Neural progenitor cell (in vitro differentiated cells): ENCODE data around the gene PLA2G1B. TPM values are rescaled to one million over a fixed set of nuclear protein-coding genes. Genes with fewer than 3 reads are reported as not detected.

Experiments
- DNase-seq: peaks from one replicate; pipeline ENCODE4 v3.0.0-alpha.2; 2016; ENCODE audit warnings: low spot score
- H2AFZ ChIP-seq: fragments of 200-600 bp; sonication (generic); replicated peaks from 2 replicates; pipeline ENCODE4 v1.6.1; 2016; ENCODE audit warnings: antibody characterized with exemption
- H3F3A ChIP-seq: fragments of 200-600 bp; sonication (generic); 2 replicates; pipeline ENCODE4 v1.6.1; 2016; ENCODE audit warnings: antibody characterized with exemption, low read depth
- H3K27ac ChIP-seq: fragments of 200-600 bp; sonication (generic); 2 replicates; pipeline ENCODE4 v1.5.1; 2016; ENCODE audit warnings: mild to moderate bottlenecking
- H3K27me3 ChIP-seq: fragments of 200-600 bp; sonication (generic); 2 replicates; pipeline ENCODE4 v1.6.1; 2016; ENCODE audit warnings: mild to moderate bottlenecking, moderate library complexity
- H3K36me3 ChIP-seq: fragments of 200-600 bp; sonication (generic); 2 replicates; pipeline ENCODE4 v1.5.1; 2016
- H3K4me1 ChIP-seq: fragments of 200-600 bp; sonication (generic); 2 replicates; pipeline ENCODE4 v1.6.1; 2016; ENCODE audit warnings: mixed run types
- H3K4me2 ChIP-seq: fragments of 200-600 bp; sonication (generic); 2 replicates; pipeline ENCODE4 v1.6.1; 2016
- H3K4me3 ChIP-seq: fragments of 200-600 bp; sonication (generic); 2 replicates; pipeline ENCODE4 v1.5.1; 2016
- H3K79me2 ChIP-seq: fragments of 200-600 bp; sonication (generic); 2 replicates; pipeline ENCODE4 v1.6.1; 2016; ENCODE audit warnings: low read depth
- H3K9ac ChIP-seq: fragments of 200-600 bp; sonication (generic); 2 replicates; pipeline ENCODE4 v1.6.1; 2016
- H3K9me3 ChIP-seq: fragments of 200-600 bp; sonication (generic); 2 replicates; pipeline ENCODE4 v1.5.1; 2016; ENCODE audit warnings: low read depth
- H4K20me1 ChIP-seq: fragments of 200-600 bp; sonication (generic); 2 replicates; pipeline ENCODE4 v1.6.1; 2016; ENCODE audit warnings: low read depth
- H3K27ac Mint-ChIP-seq: 3 replicates; pipeline ENCODE4 v1.8.0; 2021; ENCODE audit warnings: mixed read lengths
- H3K27me3 Mint-ChIP-seq: 2 replicates; pipeline ENCODE4 v1.8.0; 2022; ENCODE audit warnings: low read depth, mild to moderate bottlenecking, inconsistent platforms, moderate library complexity, mixed read lengths; ENCODE audit not compliant: insufficient read depth
- H3K36me3 Mint-ChIP-seq: 3 replicates; pipeline ENCODE4 v1.8.0; 2021; ENCODE audit warnings: mixed read lengths
- H3K4me1 Mint-ChIP-seq: 3 replicates; pipeline ENCODE4 v1.8.0; 2021; ENCODE audit warnings: mixed read lengths
- H3K4me3 Mint-ChIP-seq: 3 replicates; pipeline ENCODE4 v1.8.0; 2021; ENCODE audit warnings: mild to moderate bottlenecking, moderate library complexity, mixed read lengths
- H3K9me3 Mint-ChIP-seq: 3 replicates; pipeline ENCODE4 v1.8.0; 2020; ENCODE audit warnings: mixed read lengths
- EZH2 ChIP-seq: fragments of 200-600 bp; sonication (generic); IDR thresholded peaks from 2 replicates; pipeline ENCODE4 v1.6.1; 2017; ENCODE audit warnings: antibody characterized with exemption, mild to moderate bottlenecking, moderate library complexity
- EZH2phosphoT487 ChIP-seq: fragments of 200-600 bp; sonication (generic); IDR thresholded peaks from 2 replicates; pipeline ENCODE4 v1.6.1; 2017; ENCODE audit warnings: antibody characterized with exemption
- total RNA-seq: library from RNA; depleted of rRNA; stranded (reverse); fragments of >200 nt; gene quantifications from 2 replicates; pipeline ENCODE4 v1.2.3, GENCODE V29; 2015; ENCODE audit warnings: low replicate concordance
- TF ChIP-seq, protein P1 (sequence below): fragments of 200-600 bp; sonication (generic); IDR thresholded peaks from 2 replicates; pipeline ENCODE4 v1.5.1; 2017; ENCODE audit warnings: antibody characterized with exemption, mild to moderate bottlenecking

PLA2G1B gene
- total RNA-seq, 1 donor from 2014 or later, result not detected

DNA sequence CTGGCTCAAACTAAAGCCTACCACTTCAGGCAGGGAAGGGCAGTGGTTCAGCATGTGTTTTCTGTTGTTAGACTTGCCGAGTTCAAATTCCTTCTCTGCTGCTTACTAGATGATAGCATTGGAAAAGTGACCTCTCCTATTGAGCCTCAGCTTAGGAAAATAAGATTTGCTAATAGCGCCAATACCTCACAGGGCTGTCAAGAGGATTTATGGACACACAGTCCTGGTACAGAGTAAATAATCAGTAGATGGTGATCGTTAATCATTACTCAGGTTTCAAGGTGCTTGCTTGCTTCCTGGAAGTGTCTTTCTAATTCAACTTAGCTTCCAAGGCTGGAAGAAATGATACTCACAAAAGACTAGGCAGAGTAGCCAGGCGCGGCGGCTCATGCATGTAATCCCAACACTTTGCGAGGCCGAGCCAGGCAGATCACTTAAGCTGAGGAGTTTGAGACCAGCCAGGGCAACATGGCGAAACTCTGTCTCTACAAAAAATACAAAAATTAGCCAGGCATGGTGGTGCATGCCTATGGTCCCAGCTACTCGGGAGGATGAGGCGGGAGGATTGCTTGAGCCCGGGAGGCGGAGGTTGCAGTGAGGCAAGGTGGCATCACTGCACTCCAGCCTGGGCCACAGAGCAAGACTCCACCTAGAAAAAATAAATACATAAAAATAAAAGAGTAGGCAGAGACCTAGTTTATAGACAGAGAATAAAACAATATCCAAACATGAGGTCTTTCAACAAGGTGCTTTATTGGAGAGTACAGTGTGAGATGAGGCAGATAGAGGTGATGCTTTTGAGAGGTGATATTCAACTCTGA, 6.0 kb downstream of the PLA2G1B start:
- Mint-ChIP-seq H3K27me3 (peaks cover 13% of the 10 kb centered on the region), H3K27ac (peak overlapping the region; percentile 10), H3K9me3 (no peaks in the 10 kb centered on the region), H3K4me3 (no peak overlapping the region), H3K4me1 (peaks cover 16% of the 10 kb centered on the region), H3K36me3 (no peaks in the 10 kb centered on the region)
- no peak for DNase-seq
- H3K36me3 ChIP-seq, result no peaks in the 10 kb centered on the region
- peaks cover 26% of the 10 kb centered on the region for H3F3A ChIP-seq
- no peak overlapping the region for H3K4me2 ChIP-seq
- TF ChIP-seq, protein P1, sequence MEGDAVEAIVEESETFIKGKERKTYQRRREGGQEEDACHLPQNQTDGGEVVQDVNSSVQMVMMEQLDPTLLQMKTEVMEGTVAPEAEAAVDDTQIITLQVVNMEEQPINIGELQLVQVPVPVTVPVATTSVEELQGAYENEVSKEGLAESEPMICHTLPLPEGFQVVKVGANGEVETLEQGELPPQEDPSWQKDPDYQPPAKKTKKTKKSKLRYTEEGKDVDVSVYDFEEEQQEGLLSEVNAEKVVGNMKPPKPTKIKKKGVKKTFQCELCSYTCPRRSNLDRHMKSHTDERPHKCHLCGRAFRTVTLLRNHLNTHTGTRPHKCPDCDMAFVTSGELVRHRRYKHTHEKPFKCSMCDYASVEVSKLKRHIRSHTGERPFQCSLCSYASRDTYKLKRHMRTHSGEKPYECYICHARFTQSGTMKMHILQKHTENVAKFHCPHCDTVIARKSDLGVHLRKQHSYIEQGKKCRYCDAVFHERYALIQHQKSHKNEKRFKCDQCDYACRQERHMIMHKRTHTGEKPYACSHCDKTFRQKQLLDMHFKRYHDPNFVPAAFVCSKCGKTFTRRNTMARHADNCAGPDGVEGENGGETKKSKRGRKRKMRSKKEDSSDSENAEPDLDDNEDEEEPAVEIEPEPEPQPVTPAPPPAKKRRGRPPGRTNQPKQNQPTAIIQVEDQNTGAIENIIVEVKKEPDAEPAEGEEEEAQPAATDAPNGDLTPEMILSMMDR, result no peak
- TF ChIP-seq EZH2phosphoT487, result no peak
- no peak for TF ChIP-seq EZH2
- no peak overlapping the region for H3K27ac ChIP-seq
- no peaks in the 10 kb centered on the region for H4K20me1 ChIP-seq
- no peaks in the 10 kb centered on the region for H3K9me3 ChIP-seq
- H3K27me3 ChIP-seq, result peaks cover 8% of the 10 kb centered on the region
- no peak overlapping the region for H2AFZ ChIP-seq
- no peaks in the 10 kb centered on the region for H3K79me2 ChIP-seq
- H3K4me3 ChIP-seq, result no peak overlapping the region
- peaks cover 4% of the 10 kb centered on the region for H3K4me1 ChIP-seq
- peak overlapping the region; percentile 21 for H3K9ac ChIP-seq

DNA sequence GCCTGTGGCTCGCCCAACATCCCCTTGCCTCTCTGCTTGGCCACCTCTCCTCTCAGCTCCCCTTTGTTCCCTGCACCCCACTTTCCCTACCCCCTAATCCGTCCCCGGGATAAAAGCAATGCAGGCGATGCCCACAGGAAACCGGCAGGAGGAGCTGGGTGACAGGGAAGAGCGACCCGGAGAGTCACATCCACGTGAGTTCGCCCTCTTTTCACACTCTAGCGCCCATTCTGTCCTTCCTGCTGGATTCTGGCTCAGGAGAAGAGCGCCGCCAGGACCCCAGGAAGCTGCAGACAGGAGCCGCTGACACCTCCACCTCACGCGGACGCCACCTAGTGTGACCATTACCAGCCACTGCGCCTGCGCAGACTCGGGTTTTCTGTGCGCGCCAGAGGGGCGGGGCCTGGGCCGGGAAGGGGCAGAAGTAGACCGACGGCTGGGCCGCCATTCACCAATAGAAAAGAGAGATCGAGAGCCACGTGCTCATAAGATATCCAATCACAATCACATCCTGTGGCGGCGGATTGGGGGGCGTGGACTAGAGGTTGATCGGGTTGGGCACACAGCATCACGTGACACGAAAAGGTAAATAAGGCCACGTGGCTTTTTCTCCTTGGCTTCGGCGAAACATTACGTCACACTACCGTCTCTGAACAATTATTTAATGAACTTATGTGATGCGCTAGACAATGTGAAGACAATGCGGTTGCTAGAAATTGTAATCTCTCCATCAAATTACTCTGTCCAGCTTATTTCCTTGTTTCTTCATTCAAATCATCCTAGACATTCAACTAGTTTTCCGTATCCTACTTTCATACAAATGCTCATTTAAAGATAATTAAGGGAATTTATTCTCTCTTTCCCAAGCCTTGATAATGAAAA, 10.1 kb downstream of the PLA2G1B start:
- Histone ChIP-seq H3K9me3 (no peaks in the 10 kb centered on the region), H3K27ac (no peak overlapping the region), H3K9ac (no peak overlapping the region), H3K36me3 (no peaks in the 10 kb centered on the region), H4K20me1 (no peaks in the 10 kb centered on the region), H2AFZ (peak overlapping the region; percentile 14), H3F3A (peaks cover 30% of the 10 kb centered on the region), H3K4me1 (peaks cover 6% of the 10 kb centered on the region), H3K4me2 (peak overlapping the region; percentile 77), H3K4me3 (peak overlapping the region; percentile 44), H3K27me3 (no peaks in the 10 kb centered on the region), H3K79me2 (no peaks in the 10 kb centered on the region)
- Mint-ChIP-seq H3K27ac (peak overlapping the region; percentile 82), H3K36me3 (no peaks in the 10 kb centered on the region), H3K4me1 (peaks cover 11% of the 10 kb centered on the region), H3K27me3 (peaks cover 2% of the 10 kb centered on the region), H3K9me3 (no peaks in the 10 kb centered on the region), H3K4me3 (peak overlapping the region; percentile 88)
- DNase-seq, result peak; percentile 100
- TF ChIP-seq, protein P1, result peak; percentile 61
- TF ChIP-seq EZH2 (no peak), EZH2phosphoT487 (no peak)

GRCh38 chr12:120316798-120317223, 10.8 kb downstream of the PLA2G1B start:
- Mint-ChIP-seq H3K9me3 (no peaks in the 10 kb centered on the region), H3K4me1 (peaks cover 11% of the 10 kb centered on the region), H3K27me3 (peaks cover 2% of the 10 kb centered on the region), H3K27ac (no peak overlapping the region), H3K4me3 (peak overlapping the region; percentile 88), H3K36me3 (no peaks in the 10 kb centered on the region)
- Histone ChIP-seq H3K79me2 (no peaks in the 10 kb centered on the region), H3K4me3 (peak overlapping the region; percentile 44), H3F3A (peaks cover 24% of the 10 kb centered on the region), H3K36me3 (no peaks in the 10 kb centered on the region), H3K9me3 (no peaks in the 10 kb centered on the region), H2AFZ (peak overlapping the region; percentile 14), H3K4me1 (peaks cover 6% of the 10 kb centered on the region), H3K27ac (no peak overlapping the region), H3K27me3 (no peaks in the 10 kb centered on the region), H4K20me1 (no peaks in the 10 kb centered on the region), H3K4me2 (peak overlapping the region; percentile 77), H3K9ac (no peak overlapping the region)
- TF ChIP-seq EZH2 (no peak), EZH2phosphoT487 (no peak)
- TF ChIP-seq, protein P1, result no peak
- DNase-seq, result no peak
